Measurements from ENCODE around the gene GTPBP8. TPM values are rescaled to one million over a fixed set of nuclear protein-coding genes. Genes with fewer than 3 reads are reported as not detected.

GTPBP8 gene
- total and polyA plus RNA-seq, 2 of the 13 experiments (the other 11 are each of a cell fraction or from before 2014, with no cell fraction given): 12.5 to 16.7 TPM

- TF ChIP-seq TP53 (CRISPR knock-in tag; conservative IDR thresholded peaks at IDR 0.05): 0 out of 2 replicates have a peak, but pooled peaks have one; percentile 59
- TF ChIP-seq PREB (CRISPR knock-in tag; IDR thresholded peaks at IDR 0.05): no peak
- TF ChIP-seq, protein P1, sequence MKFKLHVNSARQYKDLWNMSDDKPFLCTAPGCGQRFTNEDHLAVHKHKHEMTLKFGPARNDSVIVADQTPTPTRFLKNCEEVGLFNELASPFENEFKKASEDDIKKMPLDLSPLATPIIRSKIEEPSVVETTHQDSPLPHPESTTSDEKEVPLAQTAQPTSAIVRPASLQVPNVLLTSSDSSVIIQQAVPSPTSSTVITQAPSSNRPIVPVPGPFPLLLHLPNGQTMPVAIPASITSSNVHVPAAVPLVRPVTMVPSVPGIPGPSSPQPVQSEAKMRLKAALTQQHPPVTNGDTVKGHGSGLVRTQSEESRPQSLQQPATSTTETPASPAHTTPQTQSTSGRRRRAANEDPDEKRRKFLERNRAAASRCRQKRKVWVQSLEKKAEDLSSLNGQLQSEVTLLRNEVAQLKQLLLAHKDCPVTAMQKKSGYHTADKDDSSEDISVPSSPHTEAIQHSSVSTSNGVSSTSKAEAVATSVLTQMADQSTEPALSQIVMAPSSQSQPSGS (CRISPR knock-in tag; IDR thresholded peaks at IDR 0.05): peak; percentile 69
- TF ChIP-seq GATAD2A (CRISPR knock-in tag; IDR thresholded peaks at IDR 0.05): peak; percentile 58; the same call in 1 of the 2 replicates
- TF ChIP-seq TRIM24 (CRISPR knock-in tag; IDR thresholded peaks at IDR 0.05): no peak
- TF ChIP-seq ARNTL (CRISPR knock-in tag; IDR thresholded peaks at IDR 0.05): no peak
- TF ChIP-seq HIVEP1 (CRISPR knock-in tag; IDR thresholded peaks at IDR 0.05): peak; percentile 69; the same call in 1 of the 2 replicates
- no peak for TF ChIP-seq PAF1 (CRISPR knock-in tag; IDR thresholded peaks at IDR 0.05)
- TF ChIP-seq KDM6A (CRISPR knock-in tag; IDR thresholded peaks at IDR 0.05; ENCODE audit: low read depth): no peak
- TF ChIP-seq, protein P2, sequence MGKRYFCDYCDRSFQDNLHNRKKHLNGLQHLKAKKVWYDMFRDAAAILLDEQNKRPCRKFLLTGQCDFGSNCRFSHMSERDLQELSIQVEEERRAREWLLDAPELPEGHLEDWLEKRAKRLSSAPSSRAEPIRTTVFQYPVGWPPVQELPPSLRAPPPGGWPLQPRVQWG (CRISPR knock-in tag; IDR thresholded peaks at IDR 0.05; ENCODE audit: borderline replicate concordance, low read depth): no peak
- peak; percentile 90 for TF ChIP-seq NFRKB (IDR thresholded peaks at IDR 0.05)
- TF ChIP-seq, protein P3, sequence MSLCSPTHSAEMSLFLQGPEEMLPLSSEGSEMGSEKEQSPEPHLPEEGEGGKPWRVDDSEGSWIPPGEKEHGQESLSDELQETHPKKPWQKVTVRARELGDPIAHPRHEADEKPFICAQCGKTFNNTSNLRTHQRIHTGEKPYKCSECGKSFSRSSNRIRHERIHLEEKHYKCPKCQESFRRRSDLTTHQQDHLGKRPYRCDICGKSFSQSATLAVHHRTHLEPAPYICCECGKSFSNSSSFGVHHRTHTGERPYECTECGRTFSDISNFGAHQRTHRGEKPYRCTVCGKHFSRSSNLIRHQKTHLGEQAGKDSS (CRISPR knock-in tag; IDR thresholded peaks at IDR 0.05; ENCODE audit: borderline replicate concordance, low read depth): peak; percentile 30; the same call in 1 of the 2 replicates
- TF ChIP-seq MYC (CRISPR knock-in tag; IDR thresholded peaks at IDR 0.05; ENCODE audit: borderline replicate concordance): peak; percentile 73; the same call in 1 of the 2 replicates
- 0 out of 2 replicates have a peak, but pooled peaks have one; percentile 19 for TF ChIP-seq ZFP37 (CRISPR knock-in tag; IDR thresholded peaks at IDR 0.05; ENCODE audit: borderline replicate concordance)
- TF ChIP-seq FUBP1 (CRISPR knock-in tag; IDR thresholded peaks at IDR 0.05; ENCODE audit: borderline replicate concordance): no peak
- no peak for TF ChIP-seq SOX6 (IDR thresholded peaks at IDR 0.05)
- TF ChIP-seq SOX6 (CRISPR knock-in tag; IDR thresholded peaks at IDR 0.05): peak; percentile 75
- TF ChIP-seq DZIP1 (CRISPR knock-in tag; IDR thresholded peaks at IDR 0.05): peak; percentile 95; the same call in 1 of the 2 replicates
- TF ChIP-seq KMT2B (CRISPR knock-in tag; IDR thresholded peaks at IDR 0.05): peak; percentile 98
- peak; percentile 93 for TF ChIP-seq ZNF343 (CRISPR knock-in tag; IDR thresholded peaks at IDR 0.05)
Measured at GRCh38 chr3:112990672-112991602, at the start of gene GTPBP8 (continued).
